ENCODE measurements around the gene GALNT9. TPM values are rescaled to one million over a fixed set of nuclear protein-coding genes. Genes with fewer than 3 reads are reported as not detected.
"Not testable (repeated sequence)": the region's sequence is repeated elsewhere in the genome, so short reads cannot be mapped to it uniquely, and the experiment has no call there.

GALNT9 gene
- total RNA-seq, 2 experiments from 2014 or later = not detected

DNA sequence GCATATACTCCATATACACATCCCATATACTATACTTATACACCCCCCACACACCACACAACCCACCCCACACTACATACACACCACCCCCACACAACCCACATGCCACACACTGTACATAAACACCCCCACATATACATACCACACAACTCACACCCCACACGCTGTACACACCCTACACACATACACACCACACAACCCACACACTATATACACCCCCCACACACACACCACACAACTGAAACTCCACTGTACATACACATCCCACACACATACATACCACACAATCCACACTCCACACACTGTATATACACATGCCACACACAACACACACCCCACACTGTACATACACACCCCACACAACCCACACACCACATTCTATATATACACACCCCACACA is 104.2 kb downstream of the GALNT9 start:
- CTCF ChIA-PET = no interaction called here
- POLR2A ChIA-PET = no interaction called here
- Mint-ChIP-seq H3K4me3 (no peak overlapping the region), H3K9me3 (no peaks in the 10 kb centered on the region), H3K27me3 (peaks cover 6% of the 10 kb centered on the region), H3K27ac (no peak overlapping the region), H3K4me1 (peaks cover 6% of the 10 kb centered on the region), H3K36me3 (ENCODE audit: low read depth) (no peaks in the 10 kb centered on the region)
- DNase-seq = no peak

DNA sequence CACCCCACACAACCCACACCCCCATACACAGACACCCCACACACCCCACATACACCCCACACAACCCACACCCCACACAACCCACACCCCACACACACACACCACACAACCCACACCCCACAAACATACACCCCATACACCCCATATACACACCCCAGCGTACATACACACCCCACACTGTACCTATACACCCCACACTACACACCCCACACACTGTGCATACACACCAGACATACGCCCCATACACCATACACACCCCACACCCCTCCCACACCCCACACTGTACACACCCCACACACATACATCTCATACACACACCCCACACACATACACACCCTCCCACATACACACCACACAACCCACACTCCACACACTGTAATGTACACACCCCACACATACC is 104.9 kb downstream of the GALNT9 start:
- H3K27me3 Mint-ChIP-seq = peaks cover 6% of the 10 kb centered on the region
- no peaks in the 10 kb centered on the region for H3K36me3 Mint-ChIP-seq (ENCODE audit: low read depth)
- no peak for DNase-seq
- no peak overlapping the region for H3K4me3 Mint-ChIP-seq
- no peak overlapping the region for H3K27ac Mint-ChIP-seq
- H3K9me3 Mint-ChIP-seq = no peaks in the 10 kb centered on the region
- POLR2A ChIA-PET = no interaction called here
- peaks cover 6% of the 10 kb centered on the region for H3K4me1 Mint-ChIP-seq
- CTCF ChIA-PET = no interaction called here

DNA sequence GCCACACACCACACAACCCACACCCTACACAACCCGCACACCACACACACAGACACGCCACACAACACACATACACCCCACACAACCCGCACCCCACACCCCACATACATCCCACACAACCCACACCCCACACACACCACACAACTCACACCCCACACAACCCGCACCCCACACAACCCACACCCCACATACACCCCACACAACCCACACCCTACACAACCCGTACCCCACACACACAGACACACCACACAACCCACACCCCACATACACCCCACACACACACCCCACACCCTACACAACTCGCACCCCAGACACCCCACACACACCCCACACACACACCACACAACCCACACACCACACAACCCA is 106.6 kb downstream of the GALNT9 start:
- no peak for DNase-seq
- peaks cover 6% of the 10 kb centered on the region for H3K4me1 Mint-ChIP-seq
- H3K36me3 Mint-ChIP-seq (ENCODE audit: low read depth) = no peaks in the 10 kb centered on the region
- peaks cover 2% of the 10 kb centered on the region for H3K27me3 Mint-ChIP-seq
- H3K27ac Mint-ChIP-seq = no peak overlapping the region
- H3K9me3 Mint-ChIP-seq = no peaks in the 10 kb centered on the region
- ChIA-PET CTCF (interaction anchor here (2.3 kb wide), 1 partner anchor 69 kb away, joined by 12 read pairs; no protein-coding TSS in a partner anchor), POLR2A (interaction anchor here (1.0 kb wide), 1 partner anchor 37 kb away, joined by 3 read pairs; no protein-coding TSS in a partner anchor)
- H3K4me3 Mint-ChIP-seq = no peak overlapping the region

DNA sequence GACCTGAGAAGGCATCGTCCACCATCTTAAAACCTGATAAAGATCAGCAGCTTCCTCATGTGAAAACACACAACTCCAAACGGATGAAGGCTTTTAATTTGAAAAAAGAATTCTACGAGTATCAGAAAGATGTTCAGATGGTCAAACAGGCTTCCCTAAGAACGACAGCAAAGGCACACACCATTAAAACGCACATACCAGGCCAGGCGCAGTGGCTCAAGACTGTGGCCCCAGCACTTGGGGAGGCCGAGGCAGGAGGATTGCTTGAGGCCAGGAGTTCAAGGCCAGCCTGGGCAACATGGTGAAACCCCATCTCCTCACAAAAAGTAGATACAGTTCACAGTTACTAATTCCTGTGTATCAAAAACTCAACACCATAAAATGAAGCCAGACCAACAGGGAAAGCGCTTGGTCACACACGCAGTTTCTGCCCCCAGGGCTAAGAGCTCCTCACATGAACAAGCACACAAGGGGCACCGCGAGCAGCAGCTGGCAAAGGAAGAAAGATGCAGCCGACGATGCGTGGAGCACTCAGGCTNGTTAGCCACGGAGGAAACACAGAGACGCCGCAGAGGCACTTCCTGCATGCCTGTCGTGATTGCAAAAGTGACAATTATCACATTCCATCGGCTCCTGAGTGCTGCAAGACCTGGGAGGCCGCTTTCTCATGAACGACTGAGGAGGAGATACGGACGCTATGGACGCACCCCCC is 107.1 kb downstream of the GALNT9 start:
- Mint-ChIP-seq H3K4me1 (peaks cover 6% of the 10 kb centered on the region), H3K27ac (no peak overlapping the region), H3K4me3 (no peak overlapping the region), H3K9me3 (no peaks in the 10 kb centered on the region), H3K36me3 (ENCODE audit: low read depth) (no peaks in the 10 kb centered on the region), H3K27me3 (peaks cover 2% of the 10 kb centered on the region)
- ChIA-PET POLR2A (interaction anchor here (1.0 kb wide), 1 partner anchor 37 kb away, joined by 3 read pairs; no protein-coding TSS in a partner anchor), CTCF (interaction anchor here (2.3 kb wide), 1 partner anchor 68 kb away, joined by 12 read pairs; no protein-coding TSS in a partner anchor)
- DNase-seq = peak; percentile 45

DNA sequence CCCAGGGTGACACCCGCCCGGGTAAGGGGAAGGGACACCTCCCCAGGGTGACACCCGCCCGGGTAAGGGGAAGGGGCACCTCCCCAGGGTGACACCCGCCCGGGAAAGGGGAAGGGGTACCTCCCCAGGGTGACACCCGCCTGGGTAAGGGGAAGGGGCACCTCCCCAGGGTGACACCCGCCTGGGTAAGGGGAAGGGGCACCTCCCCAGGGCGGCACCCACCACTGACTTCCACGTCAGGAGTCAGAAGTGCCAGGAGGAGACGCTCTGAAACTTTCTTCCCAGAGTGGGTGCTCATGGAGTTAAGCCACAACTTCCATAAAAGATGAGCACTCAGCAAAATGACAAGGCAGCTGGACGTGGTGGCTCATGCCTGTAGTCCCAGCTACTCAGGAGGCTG is 109.6 kb downstream of the GALNT9 start:
- H3K27ac Mint-ChIP-seq; POLR2A ChIA-PET; H3K4me1 Mint-ChIP-seq; H3K27me3 Mint-ChIP-seq; H3K4me3 Mint-ChIP-seq; H3K36me3 Mint-ChIP-seq (ENCODE audit: low read depth); H3K9me3 Mint-ChIP-seq; DNase-seq: not testable (repeated sequence)
- CTCF ChIA-PET = interaction anchor here (0.9 to 1.5 kb wide), 4 partner anchors 37 to 66 kb away, joined by 3 to 20 read pairs (median 3); no protein-coding TSS in a partner anchor

DNA sequence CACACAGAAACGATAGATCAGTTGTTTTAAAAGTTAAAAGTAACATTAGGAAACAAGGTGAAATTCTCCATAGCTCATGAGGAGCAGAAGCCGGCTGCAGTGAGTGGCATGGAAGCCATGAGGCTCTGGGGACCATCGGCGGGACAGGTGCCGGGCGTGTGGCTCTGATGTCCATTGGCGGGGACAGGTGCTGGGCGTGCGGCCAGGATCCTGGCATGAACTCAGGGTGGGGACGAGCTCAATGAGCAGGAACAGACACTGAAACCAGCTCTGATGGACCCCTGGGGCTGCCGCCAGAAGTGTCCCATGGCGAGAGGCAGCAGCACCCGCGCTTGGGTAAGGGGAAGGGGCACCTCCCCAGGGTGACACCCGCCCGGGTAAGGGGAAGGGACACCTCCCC is 110.1 kb downstream of the GALNT9 start:
- no peaks in the 10 kb centered on the region for H3K36me3 Mint-ChIP-seq (ENCODE audit: low read depth)
- ChIA-PET POLR2A (no interaction called here), CTCF (interaction anchor here (0.9 to 1.5 kb wide), 5 partner anchors 36 to 284 kb away, joined by 3 to 20 read pairs (median 3); no protein-coding TSS in a partner anchor)
- peaks cover 6% of the 10 kb centered on the region for H3K4me1 Mint-ChIP-seq
- peaks cover 2% of the 10 kb centered on the region for H3K27me3 Mint-ChIP-seq
- no peak overlapping the region for H3K27ac Mint-ChIP-seq
- DNase-seq = no peak
- H3K9me3 Mint-ChIP-seq = no peaks in the 10 kb centered on the region
- H3K4me3 Mint-ChIP-seq = no peak overlapping the region

DNA sequence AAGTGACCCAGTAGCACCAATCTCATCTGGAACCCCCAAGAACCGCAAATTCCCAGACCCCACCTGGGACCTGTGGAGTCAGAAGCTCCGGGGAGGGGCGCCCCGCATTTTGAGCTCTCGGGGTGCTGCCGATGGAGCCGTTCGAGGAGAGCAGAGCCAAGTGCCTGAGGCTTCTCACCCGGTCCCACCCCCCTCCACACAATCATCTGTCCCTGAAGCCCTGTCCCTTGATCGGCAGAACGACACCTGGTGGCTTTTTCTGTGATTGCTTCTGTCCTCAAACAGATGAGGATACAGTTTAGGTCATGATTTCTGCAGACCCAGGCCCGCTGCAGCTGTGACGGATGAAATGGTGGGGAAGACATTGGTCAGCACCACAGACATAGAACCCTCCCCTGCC is 110.5 kb downstream of the GALNT9 start:
- Mint-ChIP-seq H3K36me3 (ENCODE audit: low read depth) (no peaks in the 10 kb centered on the region), H3K4me3 (no peak overlapping the region), H3K4me1 (peaks cover 6% of the 10 kb centered on the region), H3K27ac (no peak overlapping the region), H3K27me3 (peaks cover 2% of the 10 kb centered on the region), H3K9me3 (no peaks in the 10 kb centered on the region)
- ChIA-PET POLR2A (no interaction called here), CTCF (interaction anchor here (0.9 to 1.5 kb wide), 5 partner anchors 36 to 285 kb away, joined by 3 to 20 read pairs (median 3); no protein-coding TSS in a partner anchor)
- peak; percentile 36 for DNase-seq

DNA sequence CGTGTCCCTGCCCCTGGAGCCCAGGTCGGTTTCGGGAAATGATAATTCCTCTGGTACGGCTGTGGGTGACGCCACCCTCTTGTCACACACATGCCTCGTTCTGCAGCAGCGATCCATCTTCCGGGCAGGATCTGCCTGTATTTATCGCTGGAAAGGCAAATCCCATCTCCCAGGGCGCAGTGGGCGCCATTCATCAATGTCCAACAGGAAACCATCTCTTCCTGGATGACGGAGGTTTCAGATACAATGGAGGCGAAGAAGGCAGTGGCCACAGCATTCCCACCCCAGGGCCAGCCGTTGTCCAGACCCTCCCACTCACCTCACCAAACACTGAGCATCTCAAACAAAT is 110.9 kb downstream of the GALNT9 start:
- H3K27ac Mint-ChIP-seq = no peak overlapping the region
- H3K27me3 Mint-ChIP-seq = peaks cover 2% of the 10 kb centered on the region
- CTCF ChIA-PET = interaction anchor here (1.0 to 1.5 kb wide), 3 partner anchors 58 to 285 kb away, joined by 3 to 20 read pairs (median 3); no protein-coding TSS in a partner anchor
- no peaks in the 10 kb centered on the region for H3K36me3 Mint-ChIP-seq (ENCODE audit: low read depth)
- H3K4me1 Mint-ChIP-seq = peaks cover 6% of the 10 kb centered on the region
- no peaks in the 10 kb centered on the region for H3K9me3 Mint-ChIP-seq
- no peak overlapping the region for H3K4me3 Mint-ChIP-seq
- POLR2A ChIA-PET = no interaction called here
- no peak for DNase-seq

DNA sequence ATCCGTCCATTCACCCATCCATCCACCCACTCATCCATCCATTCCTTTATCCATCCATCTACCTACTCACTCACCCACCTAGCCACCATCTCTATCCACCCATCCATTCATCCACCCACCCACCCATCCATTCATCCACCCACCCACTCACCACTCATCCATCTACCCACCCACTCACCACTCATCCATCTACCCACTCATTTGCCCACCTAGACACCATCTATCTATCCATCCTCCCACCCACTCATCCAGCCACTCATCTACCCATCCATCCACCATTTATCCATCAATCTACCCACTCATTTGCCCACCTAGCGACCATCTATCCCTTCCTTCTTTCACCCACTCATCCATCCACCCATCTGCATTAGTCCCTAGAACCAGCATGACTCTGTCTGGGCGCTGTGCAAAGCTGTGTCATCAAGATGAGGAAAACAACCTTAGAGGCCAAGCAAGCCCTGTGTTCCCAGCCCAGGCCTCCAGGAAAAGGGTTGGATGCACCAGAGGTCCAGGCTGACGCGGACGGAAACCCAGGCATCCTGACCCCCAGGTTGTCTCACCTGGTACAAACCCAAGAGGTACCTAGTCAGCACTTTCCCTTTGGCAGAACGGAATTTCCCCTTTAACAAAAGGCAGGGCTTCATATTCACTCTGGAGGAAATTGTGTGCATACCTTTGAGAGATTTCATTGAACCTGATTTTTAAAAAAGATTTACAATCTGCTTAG is 111.4 kb downstream of the GALNT9 start:
- H3K27me3 Mint-ChIP-seq = peaks cover 2% of the 10 kb centered on the region
- H3K4me1 Mint-ChIP-seq = peaks cover 6% of the 10 kb centered on the region
- no peak for DNase-seq
- no peak overlapping the region for H3K4me3 Mint-ChIP-seq
- no peak overlapping the region for H3K27ac Mint-ChIP-seq
- ChIA-PET CTCF (no interaction called here), POLR2A (no interaction called here)
- H3K9me3 Mint-ChIP-seq = peaks cover 3% of the 10 kb centered on the region
- no peaks in the 10 kb centered on the region for H3K36me3 Mint-ChIP-seq (ENCODE audit: low read depth)

DNA sequence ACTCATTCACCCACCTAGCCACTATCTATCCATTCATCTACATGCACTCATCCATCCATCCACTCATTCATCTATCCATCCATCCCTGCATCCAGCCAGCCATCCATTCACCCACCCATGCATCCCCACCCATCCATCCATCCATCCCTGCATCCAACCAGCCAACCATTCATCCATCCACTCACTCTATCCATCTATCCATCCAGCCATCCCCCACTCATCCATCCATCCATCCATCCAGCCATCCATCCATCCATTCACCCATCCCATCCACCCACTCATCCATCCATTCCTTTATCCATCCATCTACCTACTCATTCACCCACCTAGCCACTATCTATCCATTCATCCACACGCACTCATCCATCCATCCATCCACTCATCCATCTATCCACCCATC is 112.0 kb downstream of the GALNT9 start:
- Mint-ChIP-seq H3K9me3 (peaks cover 3% of the 10 kb centered on the region), H3K36me3 (ENCODE audit: low read depth) (no peaks in the 10 kb centered on the region), H3K4me3 (no peak overlapping the region), H3K27ac (no peak overlapping the region), H3K4me1 (peaks cover 3% of the 10 kb centered on the region), H3K27me3 (peaks cover 2% of the 10 kb centered on the region)
- ChIA-PET POLR2A (no interaction called here), CTCF (no interaction called here)
- DNase-seq = no peak

DNA sequence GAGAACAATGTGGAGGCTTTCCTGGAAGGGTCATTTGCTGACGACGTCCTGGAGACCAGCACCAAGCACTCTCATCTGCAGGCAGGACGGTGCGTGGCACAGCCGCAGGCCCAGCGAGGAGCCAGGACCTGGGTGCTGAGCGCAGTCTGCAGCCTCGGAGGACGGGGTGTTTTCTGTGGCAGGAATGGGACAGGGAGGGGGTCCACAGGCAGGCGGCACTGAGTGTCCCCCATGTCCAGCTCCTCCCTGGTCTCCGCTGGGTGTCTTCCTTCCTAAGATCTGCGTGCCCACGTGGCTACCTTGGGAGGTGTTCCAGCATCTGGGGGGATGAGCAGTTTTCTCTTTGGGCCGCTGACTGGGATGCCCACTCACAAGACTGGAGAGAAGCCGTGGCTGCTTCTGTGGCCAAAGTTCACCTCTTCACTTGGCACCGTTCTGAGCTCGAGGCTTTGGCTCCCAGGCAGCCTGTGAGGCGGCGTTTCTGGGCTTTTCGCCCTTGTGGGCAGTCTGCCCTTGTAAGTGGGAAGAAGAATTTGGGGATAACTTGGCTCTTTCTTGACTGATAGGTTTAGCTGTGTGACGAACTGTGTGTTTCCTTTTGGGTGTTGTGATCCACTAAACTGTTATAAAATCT is 112.9 kb downstream of the GALNT9 start:
- Mint-ChIP-seq H3K4me3 (no peak overlapping the region), H3K36me3 (ENCODE audit: low read depth) (no peaks in the 10 kb centered on the region), H3K9me3 (peaks cover 3% of the 10 kb centered on the region), H3K4me1 (no peaks in the 10 kb centered on the region), H3K27ac (no peak overlapping the region), H3K27me3 (no peaks in the 10 kb centered on the region)
- DNase-seq = no peak
- ChIA-PET POLR2A (no interaction called here), CTCF (no interaction called here)

DNA sequence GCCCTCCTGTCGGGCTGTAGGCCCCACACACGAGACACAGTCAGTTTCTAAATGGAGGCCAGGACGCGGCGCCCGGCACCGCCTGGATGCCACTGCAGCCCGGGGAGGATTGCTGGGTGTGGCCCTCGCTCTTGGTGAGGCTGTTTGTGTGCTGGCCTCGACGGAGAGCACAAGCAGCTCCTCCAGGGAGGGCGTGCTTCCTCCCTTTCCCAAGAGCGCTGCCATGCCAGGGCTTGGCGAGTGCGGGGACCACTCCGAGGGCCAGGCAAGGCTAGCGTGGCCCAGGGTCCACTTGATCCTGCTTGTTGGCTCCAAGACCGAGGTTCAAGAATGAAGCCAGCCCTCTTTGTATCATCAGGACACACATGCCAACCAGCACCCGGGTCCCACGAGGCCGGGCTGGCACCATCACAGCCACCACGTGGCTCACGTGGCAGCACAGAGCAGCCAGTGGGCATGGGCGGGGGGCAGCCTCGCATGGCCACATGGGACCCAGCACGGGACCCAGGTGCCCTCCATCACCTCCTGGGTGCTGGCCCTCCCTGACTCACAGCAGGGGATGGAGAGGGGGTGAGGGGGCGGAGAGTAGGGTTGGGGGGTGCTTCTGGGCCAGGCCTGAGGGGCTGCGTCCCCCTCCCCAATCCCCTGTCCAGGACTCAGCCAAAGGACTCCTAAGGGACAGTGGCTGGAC is 113.9 kb downstream of the GALNT9 start:
- CTCF ChIA-PET = no interaction called here

DNA sequence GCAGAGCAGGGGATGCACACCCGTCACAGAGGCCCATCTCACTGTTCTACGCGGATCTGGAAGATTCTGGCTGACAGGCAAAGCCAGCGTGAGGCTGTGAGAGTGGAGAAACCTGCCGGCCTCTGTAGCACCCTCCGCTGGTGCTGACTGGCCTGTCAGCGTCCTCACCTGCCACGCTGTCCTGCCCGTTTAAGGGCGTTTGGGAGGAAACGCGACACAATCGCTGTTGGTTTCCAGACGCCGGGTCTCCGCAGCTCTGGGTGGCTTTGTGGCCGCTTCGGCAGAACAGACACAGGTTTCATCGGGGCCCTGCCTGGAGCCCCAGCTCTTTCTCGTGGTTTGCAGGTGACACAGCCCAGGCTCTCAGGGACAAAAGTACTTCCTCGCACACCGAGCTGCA is 114.5 kb downstream of the GALNT9 start:
- Mint-ChIP-seq H3K4me3 (no peak overlapping the region), H3K27me3 (no peaks in the 10 kb centered on the region), H3K9me3 (peaks cover 3% of the 10 kb centered on the region), H3K36me3 (ENCODE audit: low read depth) (no peaks in the 10 kb centered on the region), H3K27ac (no peak overlapping the region), H3K4me1 (no peaks in the 10 kb centered on the region)
- no peak for DNase-seq
- ChIA-PET CTCF (no interaction called here), POLR2A (no interaction called here)

More for the DNA sequence above, 113.9 kb downstream of the GALNT9 start:
- Mint-ChIP-seq H3K4me3 (no peak overlapping the region), H3K27me3 (no peaks in the 10 kb centered on the region), H3K4me1 (no peaks in the 10 kb centered on the region), H3K27ac (no peak overlapping the region), H3K9me3 (peaks cover 3% of the 10 kb centered on the region), H3K36me3 (ENCODE audit: low read depth) (no peaks in the 10 kb centered on the region)
- DNase-seq = no peak
- POLR2A ChIA-PET = no interaction called here

Data from activated CD4-positive, alpha-beta memory T cell treated with anti-CD3 and anti-CD28 coated beads, Interleukin-2, amount 10 ng/mL, durations not matched to agents 7 days and 5 days (primary cell).